K562 (cell line): Measurements from ENCODE around the gene TMEM87B. TPM values are rescaled to one million over a fixed set of nuclear protein-coding genes. Genes with fewer than 3 reads are reported as not detected.

Experiments
- ATAC-seq: fragments of 200-7000 bp; cut with Tn5 transposase; 3 replicates; pipeline ENCODE4 v1.9.1; 2020; ENCODE audit warnings: moderate library complexity
- BruUV-seq: library from RNA; stranded (reverse); fragments of 400-500 nt; replicated peaks from 2 replicates; lab custom pipeline; 2021; lab: Mats Ljungman, UMichigan
- CTCF ChIA-PET: fragments of 300-600 bp; formaldehyde crosslinking; extraction: SDS; loops from one replicate; lab custom pipeline; 2021; ENCODE audit warnings: low intra/inter-chr PET ratio; lab: Yijun Ruan, JAX
- POLR2A ChIA-PET: fragments of 300-600, 350-650 bp; sonication (Branson Sonifier 250); formaldehyde crosslinking; extraction: SDS; loops from one replicate; lab custom pipeline; 2021; ENCODE audit warnings: antibody characterized with exemption, inconsistent platforms; lab: Yijun Ruan, JAX
- DNase-seq, 4 experiments: peaks; one replicate each; pipeline versions ENCODE4 v3.0.0 to v3.0.0-alpha.2; 2011 to 2018; ENCODE audit warnings: low spot score in 3 of 4, mixed read lengths in 3 of 4; ENCODE audit errors: extremely low read depth in 1 of 4
- FAIRE-seq: peaks from 2 replicates; lab custom pipeline; 2011; peaks lifted over from hg19 to GRCh38; lab: Jason Lieb, UNC
- H2AFZ ChIP-seq: 2 replicates; pipeline ENCODE4 v1.6.0; 2011; ENCODE audit warnings: low read depth, low read length, control low read depth, inconsistent platforms
- H3K27ac ChIP-seq: fragments of 200-600 bp; 3 replicates; pipeline ENCODE4 v1.8.0; 2011; ENCODE audit warnings: low read depth, mild to moderate bottlenecking, control low read depth, inconsistent platforms, low read length, moderate library complexity, mixed read lengths; ENCODE audit errors: extremely low read depth
- H3K27me3 ChIP-seq, 2 experiments: fragments of 300-600 bp in 1 of 2; 2 replicates in 1 of 2; 3 replicates in 1 of 2; pipeline versions ENCODE4 v1.6.0 to v1.8.0; 2011; ENCODE audit warnings: inconsistent platforms in 2 of 2, low read length in 2 of 2, mild to moderate bottlenecking in 1 of 2, mixed read lengths in 1 of 2, moderate library complexity in 1 of 2; ENCODE audit not compliant: control insufficient read depth in 2 of 2, insufficient read depth in 2 of 2
- H3K36me3 ChIP-seq: fragments of 300-600 bp; 3 replicates; pipeline ENCODE4 v1.8.0; 2011; ENCODE audit warnings: mild to moderate bottlenecking, low read length, inconsistent platforms; ENCODE audit not compliant: control insufficient read depth, insufficient read depth
- H3K4me1 ChIP-seq, 2 experiments: fragments of 200-600 bp in 1 of 2; replicated peaks in 1 of 2; 2 replicates in 1 of 2; 3 replicates in 1 of 2; pipeline versions ENCODE4 v1.5.1 to v1.8.0; 2011; ENCODE audit warnings: inconsistent platforms in 2 of 2, low read length in 2 of 2, mild to moderate bottlenecking in 1 of 2, mixed read lengths in 1 of 2, moderate library complexity in 1 of 2; ENCODE audit not compliant: control insufficient read depth in 2 of 2, insufficient read depth in 2 of 2
- H3K4me2 ChIP-seq: 2 replicates; pipeline ENCODE4 v1.6.1; 2011; ENCODE audit warnings: low read length, control low read depth, inconsistent platforms, mixed read lengths; ENCODE audit not compliant: insufficient read depth
- H3K4me3 ChIP-seq: fragments of 200-600 bp; sonication (generic), shearing (Covaris generic); 2 replicates; pipeline ENCODE4 v1.5.1; 2016; ENCODE audit warnings: control low read depth, inconsistent platforms
- H3K79me2 ChIP-seq: fragments of 200-600 bp; 3 replicates; pipeline ENCODE4 v1.8.0; 2011; ENCODE audit warnings: low read length, inconsistent platforms; ENCODE audit not compliant: control insufficient read depth, insufficient read depth
- H3K9ac ChIP-seq, 2 experiments: 2 replicates each; pipeline versions ENCODE4 v1.6.0 to v1.6.1; 2011; ENCODE audit warnings: low read depth in 2 of 2, low read length in 2 of 2, control low read depth in 1 of 2, inconsistent platforms in 1 of 2, mild to moderate bottlenecking in 1 of 2, mixed read lengths in 1 of 2; ENCODE audit not compliant: insufficient read depth in 1 of 2
- H3K9me1 ChIP-seq: one replicate; pipeline ENCODE4 v1.6.0; 2011; ENCODE audit warnings: inconsistent platforms, mild to moderate bottlenecking, low read length, moderate library complexity; ENCODE audit not compliant: control insufficient read depth, insufficient read depth
- H3K9me3 ChIP-seq: replicated peaks from 2 replicates; pipeline ENCODE4 v1.5.1; 2011; ENCODE audit warnings: low read depth, low read length, inconsistent platforms; ENCODE audit not compliant: control insufficient read depth, insufficient read depth
- H4K20me1 ChIP-seq: replicated peaks from 2 replicates; pipeline ENCODE4 v1.6.1; 2011; ENCODE audit warnings: low read length, inconsistent platforms, mixed read lengths; ENCODE audit not compliant: control insufficient read depth, insufficient read depth
- JUND ChIP-seq, 2 experiments: IDR thresholded peaks; 2 replicates in 1 of 2; 3 replicates in 1 of 2; pipeline ENCODE4 v1.6.1; 2011; ENCODE audit warnings: borderline replicate concordance in 2 of 2, low read depth in 2 of 2, low read length in 2 of 2, improper control_type of control experiment in 1 of 2, missing biosample characterization in 1 of 2, missing genetic modification characterization in 1 of 2, missing genetic modification reagents in 1 of 2
- KDM4B ChIP-seq, 2 experiments: fragments of 450-650 bp in 1 of 2; sonication (generic) in 1 of 2; IDR thresholded peaks; 2 replicates each; pipeline ENCODE4 v1.6.1; 2016 to 2017; ENCODE audit warnings: borderline replicate concordance in 2 of 2, antibody characterized with exemption in 1 of 2, low read depth in 1 of 2, mild to moderate bottlenecking in 1 of 2
- MAZ ChIP-seq, 2 experiments: fragments of 450-650 bp in 1 of 2; sonication (generic) in 1 of 2; formaldehyde crosslinking; IDR thresholded peaks in 1 of 2; conservative IDR thresholded peaks in 1 of 2; 2 replicates each; pipeline versions ENCODE4 v1.4.0 to v1.5.0; 2020; ENCODE audit warnings: mild to moderate bottlenecking in 1 of 2, missing genetic modification reagents in 1 of 2
- SRF ChIP-seq, 2 experiments: fragments of 250-450, 450-650 bp in 1 of 2; sonication (Bioruptor Pico) in 1 of 2; sonication (generic) in 1 of 2; formaldehyde crosslinking; IDR thresholded peaks; 2 replicates each; pipeline versions ENCODE4 v1.5.0 to v1.5.1; 2020 to 2022; ENCODE audit warnings: mild to moderate bottlenecking in 1 of 2, missing genetic modification reagents in 1 of 2
- ZNF121 ChIP-seq: sonication (generic); formaldehyde crosslinking; conservative IDR thresholded peaks from 2 replicates; pipeline ENCODE4 v1.8.0; 2022; ENCODE audit warnings: missing genetic modification reagents
- ZNF133 ChIP-seq: fragments of 250-450 bp; sonication (Bioruptor Pico); IDR thresholded peaks from 2 replicates; pipeline ENCODE4 v1.4.0; 2020; ENCODE audit warnings: mild to moderate bottlenecking
- WGBS: fragments of 100-300 bp; shearing (Covaris generic); methylation state at CpG from one replicate; pipeline ENCODE4 v1.1.6; 2016; ENCODE audit warnings: low coverage, mixed read lengths; ENCODE audit not compliant: insufficient coverage; ENCODE audit errors: missing lambda C conversion rate; 5-methylcytosine and 5-hydroxymethylcytosine counted together
- in situ Hi-C: fragments of 300-500 bp; cut with MboI; formaldehyde crosslinking; loops from 4 replicates; pipeline ENCODE4 v1.15.0; 2018; ENCODE audit warnings: inconsistent platforms, mixed read lengths
- intact Hi-C: fragments of 100-400 bp; cut with micrococcal nuclease; formaldehyde crosslinking; loops from 2 replicates; pipeline ENCODE4 v1.14.2; 2022
- polyA plus RNA-seq, 8 experiments: library from polyadenylated mRNA; depleted of rRNA in 4 of 8; stranded (reverse) in 5 of 8; unstranded in 3 of 8; fragments of >200 nt; fragmentation: Nextera tagmentation in 2 of 8; fragmentation: Illumina TruSeq in 1 of 8; extraction: Ambion mirVana in 2 of 8; extraction: Trizol in 1 of 8; gene quantifications; 2 replicates each; pipeline versions ENCODE4 v1.2.1 to v1.2.3, GENCODE V29; 2011 to 2014; ENCODE audit warnings: inconsistent platforms in 1 of 8, missing spikeins in 1 of 8
- total RNA-seq, 7 experiments: library from RNA; depleted of rRNA in 6 of 7; stranded (reverse); fragments of >200 nt in 6 of 7; fragmentation: Illumina TruSeq in 2 of 7; extraction: Trizol in 2 of 7; gene quantifications; 2 replicates each; pipeline versions ENCODE4 v1.2.1 to v1.2.3, GENCODE V29; 2011 to 2021; ENCODE audit warnings: low replicate concordance in 1 of 7
- TF ChIP-seq, protein P1 (sequence below): fragments of 200-600 bp; sonication (generic); IDR thresholded peaks from one replicate; pipeline ENCODE4 v1.6.1; 2012; ENCODE audit warnings: mild to moderate bottlenecking, low read depth, low read length, inconsistent platforms

Gene TMEM87B
- total and polyA plus RNA-seq, 9 of the 15 experiments (the other 6 are each of a cell fraction or from before 2014, with no cell fraction given): 3.7 to 17.1 (median 11.0) TPM

GRCh38 chr2:112047537-112048235, 7.4 kb upstream of the TMEM87B start (continued):
- TF ChIP-seq ZNF121 (CRISPR knock-in tag): no peak

- BruUV-seq: no TSS peak
- peaks cover 7 to 10% of the 10 kb centered on the region in 2 experiments; a peak in 4 of 5 replicates for H3K4me1 ChIP-seq
- no peak overlapping the region for H3K4me3 ChIP-seq
- H3K9me3 ChIP-seq: no peaks in the 10 kb centered on the region; the same call in 1 of the 2 replicates
- intact Hi-C loops: loop anchor here (1.0 to 2.0 kb wide), 3 partner anchors 147 to 537 kb away; partner anchors contain the start of gene CHCHD5
- H3K27ac ChIP-seq: no peak overlapping the region
- ChIA-PET POLR2A (no interaction called here), CTCF (interaction anchor here (0.6 to 3.0 kb wide), 8 partner anchors 148 to 535 kb away, joined by 3 to 60 read pairs (median 5); partner anchors contain the start of gene MERTK)
- no peak overlapping the region for H2AFZ ChIP-seq
- WGBS: 64% methylated on average over 4 of the region's 4 CpGs
- H3K36me3 ChIP-seq: no peaks in the 10 kb centered on the region
- no peaks in the 10 kb centered on the region for H4K20me1 ChIP-seq
- no peak overlapping the region for H3K9ac ChIP-seq
- FAIRE-seq: no peak
- no peaks in the 10 kb centered on the region for H3K79me2 ChIP-seq
- H3K4me2 ChIP-seq: no peak overlapping the region
- in situ Hi-C loops: no loop called here
- no peaks in the 10 kb centered on the region for H3K9me1 ChIP-seq
- H3K27me3 ChIP-seq: no peaks in the 10 kb centered on the region
- no peak for ATAC-seq
- DNase-seq: no peak
- no peak for TF ChIP-seq KDM4B (IDR thresholded peaks at IDR 0.05; ENCODE audit: borderline replicate concordance in 2 of 2, low read depth in 1 of 2)
- TF ChIP-seq MAZ (CRISPR knock-in tag; conservative IDR thresholded peaks at IDR 0.05 in 1 of 2, IDR thresholded peaks at IDR 0.05 in 1 of 2): 0 out of 4 replicates have a peak, but pooled peaks of 1 of the 2 experiments have one; percentile 29
- TF ChIP-seq, protein P1, sequence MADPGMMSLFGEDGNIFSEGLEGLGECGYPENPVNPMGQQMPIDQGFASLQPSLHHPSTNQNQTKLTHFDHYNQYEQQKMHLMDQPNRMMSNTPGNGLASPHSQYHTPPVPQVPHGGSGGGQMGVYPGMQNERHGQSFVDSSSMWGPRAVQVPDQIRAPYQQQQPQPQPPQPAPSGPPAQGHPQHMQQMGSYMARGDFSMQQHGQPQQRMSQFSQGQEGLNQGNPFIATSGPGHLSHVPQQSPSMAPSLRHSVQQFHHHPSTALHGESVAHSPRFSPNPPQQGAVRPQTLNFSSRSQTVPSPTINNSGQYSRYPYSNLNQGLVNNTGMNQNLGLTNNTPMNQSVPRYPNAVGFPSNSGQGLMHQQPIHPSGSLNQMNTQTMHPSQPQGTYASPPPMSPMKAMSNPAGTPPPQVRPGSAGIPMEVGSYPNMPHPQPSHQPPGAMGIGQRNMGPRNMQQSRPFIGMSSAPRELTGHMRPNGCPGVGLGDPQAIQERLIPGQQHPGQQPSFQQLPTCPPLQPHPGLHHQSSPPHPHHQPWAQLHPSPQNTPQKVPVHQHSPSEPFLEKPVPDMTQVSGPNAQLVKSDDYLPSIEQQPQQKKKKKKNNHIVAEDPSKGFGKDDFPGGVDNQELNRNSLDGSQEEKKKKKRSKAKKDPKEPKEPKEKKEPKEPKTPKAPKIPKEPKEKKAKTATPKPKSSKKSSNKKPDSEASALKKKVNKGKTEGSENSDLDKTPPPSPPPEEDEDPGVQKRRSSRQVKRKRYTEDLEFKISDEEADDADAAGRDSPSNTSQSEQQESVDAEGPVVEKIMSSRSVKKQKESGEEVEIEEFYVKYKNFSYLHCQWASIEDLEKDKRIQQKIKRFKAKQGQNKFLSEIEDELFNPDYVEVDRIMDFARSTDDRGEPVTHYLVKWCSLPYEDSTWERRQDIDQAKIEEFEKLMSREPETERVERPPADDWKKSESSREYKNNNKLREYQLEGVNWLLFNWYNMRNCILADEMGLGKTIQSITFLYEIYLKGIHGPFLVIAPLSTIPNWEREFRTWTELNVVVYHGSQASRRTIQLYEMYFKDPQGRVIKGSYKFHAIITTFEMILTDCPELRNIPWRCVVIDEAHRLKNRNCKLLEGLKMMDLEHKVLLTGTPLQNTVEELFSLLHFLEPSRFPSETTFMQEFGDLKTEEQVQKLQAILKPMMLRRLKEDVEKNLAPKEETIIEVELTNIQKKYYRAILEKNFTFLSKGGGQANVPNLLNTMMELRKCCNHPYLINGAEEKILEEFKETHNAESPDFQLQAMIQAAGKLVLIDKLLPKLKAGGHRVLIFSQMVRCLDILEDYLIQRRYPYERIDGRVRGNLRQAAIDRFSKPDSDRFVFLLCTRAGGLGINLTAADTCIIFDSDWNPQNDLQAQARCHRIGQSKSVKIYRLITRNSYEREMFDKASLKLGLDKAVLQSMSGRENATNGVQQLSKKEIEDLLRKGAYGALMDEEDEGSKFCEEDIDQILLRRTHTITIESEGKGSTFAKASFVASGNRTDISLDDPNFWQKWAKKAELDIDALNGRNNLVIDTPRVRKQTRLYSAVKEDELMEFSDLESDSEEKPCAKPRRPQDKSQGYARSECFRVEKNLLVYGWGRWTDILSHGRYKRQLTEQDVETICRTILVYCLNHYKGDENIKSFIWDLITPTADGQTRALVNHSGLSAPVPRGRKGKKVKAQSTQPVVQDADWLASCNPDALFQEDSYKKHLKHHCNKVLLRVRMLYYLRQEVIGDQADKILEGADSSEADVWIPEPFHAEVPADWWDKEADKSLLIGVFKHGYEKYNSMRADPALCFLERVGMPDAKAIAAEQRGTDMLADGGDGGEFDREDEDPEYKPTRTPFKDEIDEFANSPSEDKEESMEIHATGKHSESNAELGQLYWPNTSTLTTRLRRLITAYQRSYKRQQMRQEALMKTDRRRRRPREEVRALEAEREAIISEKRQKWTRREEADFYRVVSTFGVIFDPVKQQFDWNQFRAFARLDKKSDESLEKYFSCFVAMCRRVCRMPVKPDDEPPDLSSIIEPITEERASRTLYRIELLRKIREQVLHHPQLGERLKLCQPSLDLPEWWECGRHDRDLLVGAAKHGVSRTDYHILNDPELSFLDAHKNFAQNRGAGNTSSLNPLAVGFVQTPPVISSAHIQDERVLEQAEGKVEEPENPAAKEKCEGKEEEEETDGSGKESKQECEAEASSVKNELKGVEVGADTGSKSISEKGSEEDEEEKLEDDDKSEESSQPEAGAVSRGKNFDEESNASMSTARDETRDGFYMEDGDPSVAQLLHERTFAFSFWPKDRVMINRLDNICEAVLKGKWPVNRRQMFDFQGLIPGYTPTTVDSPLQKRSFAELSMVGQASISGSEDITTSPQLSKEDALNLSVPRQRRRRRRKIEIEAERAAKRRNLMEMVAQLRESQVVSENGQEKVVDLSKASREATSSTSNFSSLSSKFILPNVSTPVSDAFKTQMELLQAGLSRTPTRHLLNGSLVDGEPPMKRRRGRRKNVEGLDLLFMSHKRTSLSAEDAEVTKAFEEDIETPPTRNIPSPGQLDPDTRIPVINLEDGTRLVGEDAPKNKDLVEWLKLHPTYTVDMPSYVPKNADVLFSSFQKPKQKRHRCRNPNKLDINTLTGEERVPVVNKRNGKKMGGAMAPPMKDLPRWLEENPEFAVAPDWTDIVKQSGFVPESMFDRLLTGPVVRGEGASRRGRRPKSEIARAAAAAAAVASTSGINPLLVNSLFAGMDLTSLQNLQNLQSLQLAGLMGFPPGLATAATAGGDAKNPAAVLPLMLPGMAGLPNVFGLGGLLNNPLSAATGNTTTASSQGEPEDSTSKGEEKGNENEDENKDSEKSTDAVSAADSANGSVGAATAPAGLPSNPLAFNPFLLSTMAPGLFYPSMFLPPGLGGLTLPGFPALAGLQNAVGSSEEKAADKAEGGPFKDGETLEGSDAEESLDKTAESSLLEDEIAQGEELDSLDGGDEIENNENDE: peak; percentile 3
- no peak for TF ChIP-seq SRF (CRISPR knock-in tag; IDR thresholded peaks at IDR 0.05)
- no peak for TF ChIP-seq ZNF133 (CRISPR knock-in tag)
- no peak for TF ChIP-seq JUND (IDR thresholded peaks at IDR 0.05; ENCODE audit: borderline replicate concordance, low read depth, low read length)
- TF ChIP-seq JUND (tag; IDR thresholded peaks at IDR 0.05; ENCODE audit: borderline replicate concordance, low read depth, low read length): 0 out of 3 replicates have a peak, but pooled peaks have one; percentile 3
These were observed 6.9 kb upstream of the TMEM87B start for GRCh38 chr2:112048236-112048592.
